SIG-M5 treated with dmso at 0.1 percent for 504 hours (cell line): ENCODE results near the gene ZFHX2.
A peak's percentile ranks its signal among the peaks of the same experiment; 100 is the strongest.

ENCODE experiments used
- DNase-seq: peaks from one replicate; lab custom pipeline; 2025; ENCODE audit not compliant: unreplicated experiment; lab: John Stamatoyannopoulos, UW

The ZFHX2 gene

DNA sequence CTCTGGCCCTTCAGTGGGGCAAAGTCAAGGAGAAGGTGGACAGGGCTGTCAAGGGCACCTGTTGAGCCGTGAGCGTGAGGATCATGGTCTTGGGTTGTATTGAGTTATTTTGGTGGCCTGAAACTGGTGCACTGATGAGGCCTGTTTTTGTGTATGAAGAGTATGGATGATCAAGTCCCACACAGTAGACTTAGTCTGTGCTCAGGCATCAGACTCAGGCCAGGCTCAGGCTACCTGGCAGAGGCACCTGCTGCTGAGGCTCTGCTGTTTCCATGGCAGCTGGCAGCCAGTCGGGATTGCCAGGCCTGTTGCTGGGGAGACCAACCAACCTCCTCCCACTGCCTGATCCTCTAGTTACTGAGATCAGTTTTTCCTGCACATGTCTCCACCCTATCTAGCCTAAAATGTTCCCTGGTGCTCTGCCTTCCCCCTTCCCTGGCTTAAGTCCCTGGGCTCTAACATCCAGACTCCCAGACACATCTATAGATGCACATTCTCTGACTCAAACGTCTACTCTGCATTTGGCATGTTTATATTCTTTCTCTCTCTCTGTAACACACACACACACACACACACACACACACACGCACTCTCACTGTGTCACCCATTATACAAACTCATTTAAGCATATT, 21.9 kb upstream of the ZFHX2 start:
- DNase-seq, result no peak

DNA sequence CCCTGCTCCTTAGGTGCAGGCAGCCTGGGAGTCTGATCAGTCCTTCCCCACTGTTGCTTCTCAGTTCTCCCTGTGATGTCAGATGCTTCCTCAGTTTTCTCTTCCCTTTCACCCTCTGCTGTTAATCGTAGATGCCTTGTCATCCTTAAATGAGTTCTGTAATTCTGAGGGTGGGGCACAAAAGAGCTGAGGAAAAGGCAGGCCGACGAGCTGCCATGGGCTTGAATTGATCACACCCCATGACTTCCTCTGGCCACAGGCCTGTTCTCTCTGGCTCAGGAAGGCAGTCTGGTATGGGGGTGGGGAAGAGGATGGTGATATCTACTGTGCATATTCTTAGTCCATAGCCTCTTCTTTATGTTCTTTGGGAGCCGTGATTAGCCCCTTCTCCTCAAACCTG, 21.3 kb upstream of the ZFHX2 start:
- peak; percentile 5 for DNase-seq

DNA sequence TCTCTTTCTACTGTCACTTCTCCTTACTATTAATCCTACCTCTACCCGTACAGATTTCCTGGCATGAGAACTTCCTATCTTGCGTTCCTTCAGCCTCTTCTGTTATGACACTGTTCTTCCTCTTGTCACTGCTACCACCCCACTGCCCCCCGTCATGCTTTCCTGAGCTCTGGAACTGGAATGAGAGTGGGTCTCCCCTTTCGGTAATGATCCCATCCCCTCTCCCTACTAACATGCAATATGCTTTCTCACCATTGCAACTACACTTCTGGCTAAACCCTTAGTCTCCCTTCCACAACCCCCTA, 20.9 kb upstream of the ZFHX2 start:
- no peak for DNase-seq

DNA sequence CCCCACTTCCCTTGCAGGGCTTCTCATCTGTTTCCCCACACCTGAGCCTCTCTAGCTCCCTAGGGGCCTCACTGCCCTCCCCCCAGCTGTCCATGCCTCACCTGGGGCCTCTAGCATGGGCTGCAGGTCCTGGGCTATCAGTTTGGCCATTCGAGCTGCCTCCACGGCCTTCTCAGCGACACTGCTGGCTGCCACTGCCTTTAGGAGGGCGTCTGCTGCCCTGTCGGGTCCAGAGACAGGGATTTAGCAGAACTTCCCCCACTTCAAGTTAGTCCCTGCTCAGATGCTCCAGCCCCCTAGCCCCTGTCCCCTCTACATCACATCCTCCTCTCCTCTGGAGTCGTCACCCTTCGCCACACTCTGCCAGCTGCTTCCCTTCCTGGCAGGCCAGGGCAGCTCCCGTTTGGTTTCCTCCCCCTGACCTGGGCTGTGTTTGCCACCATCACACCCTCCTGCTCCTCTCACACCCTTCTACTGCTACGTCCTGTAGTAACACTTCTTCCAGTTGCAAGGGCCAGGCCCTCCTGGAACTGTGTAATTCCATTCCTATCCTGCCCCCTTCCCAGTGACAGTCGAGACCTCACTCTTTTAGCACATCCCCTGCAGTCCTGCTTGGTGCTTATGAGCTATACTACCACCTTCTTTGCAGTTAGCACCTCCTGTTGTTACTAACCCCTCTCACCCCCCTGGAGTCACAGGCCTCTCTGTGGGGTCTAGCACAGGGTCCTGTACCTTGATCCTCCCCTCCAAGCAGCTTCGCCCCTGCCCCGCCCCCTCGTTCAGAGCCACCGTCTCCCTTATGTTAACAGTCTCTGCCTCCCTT, 20.3 kb upstream of the ZFHX2 start:
- no peak for DNase-seq

DNA sequence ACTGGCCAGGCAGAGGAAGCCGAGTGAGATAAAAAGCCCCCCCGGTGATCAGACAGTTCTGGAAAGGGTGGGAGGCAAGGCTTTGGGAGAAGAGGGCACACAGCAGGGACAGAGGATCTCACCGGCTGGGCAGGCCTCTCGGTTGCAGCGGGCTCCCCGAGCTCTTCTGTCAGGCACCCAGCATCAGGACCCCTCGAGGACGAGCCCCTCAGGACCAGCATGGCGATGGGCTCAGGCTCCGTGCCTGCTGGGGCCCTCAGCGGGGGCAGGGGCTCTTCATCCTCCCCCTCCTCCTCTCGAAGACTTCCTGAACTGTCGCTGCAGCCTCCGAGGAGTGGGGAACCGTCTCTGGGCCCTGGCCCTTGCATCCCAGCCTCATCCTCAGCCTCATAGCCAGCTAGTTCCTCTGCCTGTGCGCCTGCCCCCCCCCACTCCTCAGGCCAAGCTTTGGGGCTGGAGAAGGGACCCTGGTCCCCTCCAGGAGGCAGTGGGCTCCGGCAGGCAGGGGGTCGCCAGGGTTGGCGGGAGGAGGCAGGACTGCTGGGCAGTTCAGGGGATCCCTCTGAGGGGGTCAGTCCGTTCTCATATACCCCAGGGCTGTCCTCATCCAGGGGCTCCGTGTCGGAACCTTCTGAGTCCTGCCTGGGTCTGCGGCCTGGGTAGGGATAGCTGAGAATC, 19.4 kb upstream of the ZFHX2 start:
- no peak for DNase-seq

DNA sequence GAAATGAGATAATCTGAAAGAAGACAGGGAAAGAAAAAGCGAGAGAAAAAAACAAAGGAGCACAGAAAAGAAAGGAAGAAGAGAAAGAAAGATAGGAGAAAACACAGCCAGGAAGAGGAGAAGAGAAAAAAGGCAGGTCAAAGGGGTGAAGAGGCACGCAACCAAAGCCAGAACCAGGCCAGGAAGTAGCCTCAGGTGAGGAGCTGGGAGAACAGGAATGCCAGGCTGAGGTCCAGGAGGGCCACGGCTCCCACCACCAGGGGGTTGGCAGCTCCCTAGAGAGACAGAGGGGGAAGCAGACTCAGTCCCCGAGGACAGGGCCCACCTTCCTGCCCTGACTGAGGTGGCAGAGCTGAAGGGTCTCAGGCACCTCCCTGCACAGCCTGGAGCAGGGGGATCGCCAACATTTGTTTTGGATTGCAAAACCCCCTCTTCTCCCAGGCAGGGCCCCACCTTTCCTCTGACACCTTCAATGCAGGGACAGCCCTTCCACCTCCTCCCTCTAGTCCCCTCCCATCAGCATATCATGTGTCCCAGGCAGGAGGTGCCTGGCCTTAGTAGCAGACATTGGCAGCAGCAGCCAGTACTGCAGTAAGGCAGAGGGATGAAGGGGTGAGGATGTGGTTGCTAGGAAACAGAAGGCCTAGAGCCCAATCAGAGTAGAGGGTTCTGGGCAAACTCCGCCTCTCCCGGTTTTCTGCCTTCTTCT, 18.0 kb upstream of the ZFHX2 start:
- DNase-seq, result peak; percentile 68

DNA sequence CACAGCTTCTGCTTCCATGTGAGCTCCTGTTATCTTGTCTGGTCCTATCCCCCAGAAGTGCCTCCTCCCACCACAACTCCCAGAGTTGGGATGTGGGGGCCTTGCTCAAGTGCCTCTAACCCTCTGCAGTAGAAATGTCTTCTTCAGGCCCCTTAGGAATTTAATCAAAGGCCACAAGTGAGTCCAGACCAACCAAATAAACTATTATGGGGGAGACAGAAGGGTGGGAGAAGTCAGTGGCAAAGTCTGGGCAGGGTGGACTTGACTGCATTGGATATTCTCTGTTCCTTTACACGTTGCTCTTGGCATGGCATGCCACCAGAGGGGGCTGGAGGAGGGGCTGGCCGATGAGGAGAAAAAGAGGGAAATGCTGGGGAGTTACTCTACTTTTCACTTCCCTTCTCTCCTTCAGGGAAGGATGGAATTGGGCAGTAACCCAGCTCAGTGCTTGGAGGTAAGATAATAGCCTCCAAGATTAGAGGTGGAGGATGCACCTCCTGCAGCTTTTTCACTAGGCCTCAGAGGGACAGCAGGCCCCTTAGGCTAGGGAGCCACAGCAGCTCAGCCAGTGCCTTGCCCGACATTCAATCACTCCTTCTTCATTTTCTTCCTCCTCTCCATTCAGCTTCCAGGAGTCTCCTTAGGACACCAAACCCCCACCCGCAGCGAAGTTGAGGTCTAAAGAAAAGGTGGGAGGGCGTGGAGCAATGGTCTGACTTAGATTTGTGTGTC, 17.2 kb upstream of the ZFHX2 start:
- peak; percentile 43 for DNase-seq

DNA sequence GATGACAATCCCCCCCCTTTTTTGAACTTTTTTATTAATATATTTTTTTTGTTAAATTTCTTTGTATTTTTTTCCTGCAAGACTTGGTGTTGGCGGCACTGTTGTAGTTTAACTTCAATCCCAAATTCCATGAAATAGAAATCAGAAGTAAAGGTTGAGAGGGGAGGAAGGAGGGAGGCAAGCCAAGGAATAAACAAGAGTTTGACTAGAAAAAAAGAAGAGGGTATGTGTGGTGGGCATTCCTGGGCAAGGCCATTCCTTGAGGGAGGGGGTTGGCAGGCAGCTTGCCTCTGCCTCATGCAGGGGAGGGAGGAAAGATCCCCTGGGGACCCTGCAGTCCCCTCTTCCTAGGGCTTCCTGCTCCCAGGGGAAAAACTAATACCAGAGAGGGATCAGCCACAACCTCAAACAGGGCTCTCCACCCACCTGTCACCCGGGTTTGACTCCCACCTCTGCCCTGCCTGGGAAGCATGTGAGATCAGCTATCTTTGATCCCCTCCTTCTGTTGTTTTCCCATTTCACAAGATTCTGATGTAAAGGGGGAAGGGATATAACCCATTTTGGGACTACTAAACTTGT, 16.5 kb upstream of the ZFHX2 start:
- no peak for DNase-seq

DNA sequence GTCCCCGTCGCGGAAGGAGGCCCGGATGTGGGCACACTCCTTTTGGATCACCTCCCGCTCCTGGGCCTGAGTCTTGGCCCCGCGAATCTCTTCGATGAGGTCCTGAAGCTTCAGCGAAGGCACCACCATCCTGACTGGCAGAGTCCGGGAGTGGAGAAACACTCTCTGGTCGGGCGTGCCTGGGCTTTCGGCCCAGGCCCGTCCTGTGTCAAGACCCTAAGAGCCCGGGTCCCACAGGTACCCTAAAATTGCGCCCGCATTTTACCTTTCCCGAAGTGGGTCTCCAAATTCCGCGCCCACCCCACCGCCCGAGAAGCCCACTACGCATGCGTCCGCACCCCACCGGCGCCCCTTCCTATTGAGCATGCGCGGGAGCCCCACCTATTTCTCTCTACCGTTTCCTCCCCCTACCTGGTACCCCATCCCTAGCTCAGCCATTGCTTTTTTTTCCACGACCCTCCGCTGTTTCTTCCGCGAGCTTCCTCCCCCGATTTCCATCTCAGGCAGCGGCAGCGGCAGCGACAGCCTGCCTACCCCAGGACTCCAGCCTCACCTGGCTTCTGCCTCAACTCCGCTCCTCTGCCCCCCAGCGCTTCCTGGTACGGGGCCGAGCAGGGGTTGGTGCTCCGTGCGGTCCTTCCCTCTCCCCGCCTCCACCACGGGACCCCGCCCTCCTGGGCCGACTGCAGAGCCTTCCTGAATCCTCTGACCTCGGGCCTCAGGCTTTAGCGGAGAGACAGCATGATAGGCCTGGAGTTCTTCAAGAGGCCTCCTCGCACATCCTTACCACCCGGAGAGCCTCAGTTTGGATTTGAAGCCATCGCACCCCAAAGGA, 15.8 kb upstream of the ZFHX2 start, which contains the start of gene AP1G2:
AP1G2 (minus strand) TSS at position 606 of the 835 bp plus-strand sequence; CDS start at position 129, 477 bp downstream.
- DNase-seq, result peak; percentile 92

DNA sequence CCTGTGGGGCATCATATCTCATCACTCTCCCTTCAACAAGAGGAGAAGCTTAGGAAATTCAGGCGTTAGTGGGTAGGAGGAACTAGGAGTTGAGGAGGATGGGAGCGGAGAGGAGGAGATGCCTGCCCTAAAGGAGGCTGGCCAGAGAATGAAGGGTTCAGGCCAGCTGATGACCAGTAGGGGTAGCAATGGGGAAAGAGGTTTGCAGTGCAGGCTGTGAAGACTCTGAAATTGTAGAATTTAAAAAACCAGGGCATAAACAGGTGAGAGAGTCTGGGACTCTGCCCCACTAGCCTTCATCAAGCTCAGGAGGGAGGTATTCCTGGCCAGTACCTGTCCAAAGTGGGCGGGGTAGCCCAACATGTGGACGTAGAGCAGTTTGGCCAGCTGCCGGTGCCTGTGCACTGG, 15.2 kb upstream of the ZFHX2 start:
- no peak for DNase-seq

DNA sequence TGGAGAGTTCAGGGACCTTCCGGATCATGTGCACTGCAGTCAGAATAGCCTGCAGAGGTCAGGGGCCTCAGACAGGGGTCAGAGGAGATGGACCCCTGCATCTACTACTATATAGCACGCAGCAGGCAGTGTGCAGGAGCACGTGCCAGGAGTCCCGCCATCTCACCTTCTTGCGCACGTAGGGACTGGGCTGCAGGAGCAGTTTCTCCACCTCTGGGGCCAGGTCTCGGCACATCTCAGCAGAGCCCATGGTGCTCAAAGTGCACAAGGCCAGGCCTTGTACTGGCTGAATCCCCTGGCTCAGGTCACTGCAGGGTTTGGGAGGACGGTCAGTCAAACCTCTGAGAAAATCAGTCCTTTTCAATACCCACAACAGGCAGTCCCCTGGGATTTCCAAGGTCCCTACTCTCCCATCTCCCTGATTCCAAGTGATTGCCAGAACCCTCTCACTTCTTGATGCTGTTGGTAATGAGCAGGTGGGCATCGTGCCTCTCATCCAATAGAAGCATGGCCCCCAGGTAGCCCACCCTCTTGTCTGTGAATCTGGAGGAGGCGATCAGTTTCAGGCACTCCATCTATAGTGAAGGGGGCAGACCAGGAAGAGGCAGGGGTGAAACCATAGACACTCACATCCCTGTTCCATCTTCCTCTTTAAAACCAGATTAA, 14.7 kb upstream of the ZFHX2 start:
- no peak for DNase-seq

DNA sequence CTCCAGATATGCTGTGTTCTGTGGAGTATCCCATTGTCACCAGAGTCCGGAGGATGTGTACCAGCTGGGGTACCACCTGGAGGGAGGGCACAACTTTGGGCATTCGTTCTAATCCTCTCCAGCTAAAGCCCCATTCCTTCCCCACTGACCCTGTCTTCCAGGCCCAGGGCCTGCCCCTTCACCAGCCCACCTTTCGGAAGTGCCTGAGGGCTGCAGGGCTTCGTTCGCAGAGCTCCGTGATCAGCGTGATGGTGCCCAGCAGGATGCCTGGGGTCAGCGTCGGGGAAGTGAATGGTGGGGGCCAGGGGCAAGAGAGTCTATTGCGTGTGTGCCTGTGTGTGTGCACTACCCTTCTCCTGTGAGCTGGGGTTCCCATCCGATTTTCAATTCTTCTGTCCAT, 14.1 kb upstream of the ZFHX2 start:
- no peak for DNase-seq

DNA sequence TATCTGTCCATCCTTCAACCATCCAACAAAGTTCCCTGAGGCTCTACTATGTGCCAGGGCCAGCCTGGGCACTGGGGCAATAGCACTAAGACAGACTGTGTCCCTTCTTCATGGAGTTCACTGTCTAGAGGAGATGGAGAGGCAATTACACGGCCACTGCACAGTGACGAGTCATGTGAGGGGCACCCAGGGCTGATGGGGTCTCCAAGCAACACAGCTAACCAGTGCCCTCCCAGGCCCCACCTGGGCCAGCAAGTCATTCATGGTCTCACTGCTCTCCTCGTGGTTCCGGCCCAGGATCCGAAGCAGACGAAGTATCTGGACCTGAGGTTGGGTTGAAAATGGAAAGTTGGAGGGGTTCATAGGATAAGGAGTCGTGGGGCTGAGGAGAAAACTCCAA, 13.3 kb upstream of the ZFHX2 start:
- DNase-seq, result no peak

DNA sequence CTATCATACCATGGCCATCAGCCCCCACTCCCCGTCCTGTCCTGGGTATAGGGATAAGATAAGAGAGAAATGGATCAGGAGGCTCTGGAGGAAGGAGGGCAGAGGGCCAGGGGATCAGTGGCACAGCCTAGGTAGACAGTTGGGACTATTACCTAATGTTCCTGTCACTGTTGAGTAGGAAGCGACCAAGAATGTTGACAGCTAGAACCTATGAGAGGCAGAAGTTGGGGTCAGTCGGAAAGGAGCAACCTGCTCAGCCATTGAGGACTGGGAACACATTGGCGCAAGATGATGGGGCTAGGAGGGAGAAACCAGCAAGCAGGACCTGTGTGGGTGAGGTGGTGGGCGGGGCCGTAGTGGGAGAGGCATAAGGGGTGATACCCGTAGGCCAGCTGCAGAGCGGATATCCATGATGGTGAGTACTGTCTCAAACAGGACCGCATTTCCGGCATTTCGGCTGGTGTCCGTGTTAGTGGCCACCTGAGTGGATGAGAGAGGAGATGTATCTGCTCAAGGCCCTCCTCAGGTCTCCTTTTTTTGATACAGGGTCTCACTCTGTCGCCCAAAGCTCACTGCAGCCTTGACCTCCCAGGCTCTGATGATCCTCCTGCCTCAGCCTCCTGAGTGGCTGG, 12.7 kb upstream of the ZFHX2 start:
- no peak for DNase-seq

DNA sequence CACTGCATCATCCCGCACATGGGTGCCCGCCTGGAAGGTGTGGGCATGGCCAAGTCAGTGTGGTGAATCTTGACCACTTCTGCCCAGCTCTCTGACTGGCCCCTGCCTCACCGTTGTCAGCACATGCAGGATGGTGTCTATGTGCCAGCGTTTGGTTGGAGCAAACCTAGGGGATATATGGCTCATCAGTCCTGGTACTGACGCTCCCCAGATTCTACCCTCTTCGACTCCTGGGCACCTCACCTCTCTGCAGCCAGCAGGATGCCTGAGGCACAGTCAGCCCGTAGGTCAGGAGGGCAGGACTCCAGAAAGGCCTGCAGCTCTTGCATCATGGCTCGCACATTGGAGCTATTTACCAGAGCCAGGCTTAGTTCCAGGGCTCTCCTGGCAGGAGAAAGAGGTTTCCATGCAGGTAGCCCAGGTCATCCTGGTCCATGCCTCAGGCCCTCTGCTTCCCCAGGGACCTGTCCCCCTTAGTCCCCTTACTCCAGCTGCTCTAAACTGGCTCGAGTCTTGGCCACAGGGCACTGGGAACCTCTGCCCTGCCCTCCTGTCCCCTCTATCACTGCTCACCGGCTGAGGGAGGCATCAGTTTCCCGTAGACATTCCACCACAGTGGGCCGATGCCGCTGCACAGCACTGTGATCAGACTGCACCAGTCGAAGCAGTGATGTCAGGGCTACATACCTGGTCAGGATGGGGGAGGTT, 12.1 kb upstream of the ZFHX2 start:
- no peak for DNase-seq

DNA sequence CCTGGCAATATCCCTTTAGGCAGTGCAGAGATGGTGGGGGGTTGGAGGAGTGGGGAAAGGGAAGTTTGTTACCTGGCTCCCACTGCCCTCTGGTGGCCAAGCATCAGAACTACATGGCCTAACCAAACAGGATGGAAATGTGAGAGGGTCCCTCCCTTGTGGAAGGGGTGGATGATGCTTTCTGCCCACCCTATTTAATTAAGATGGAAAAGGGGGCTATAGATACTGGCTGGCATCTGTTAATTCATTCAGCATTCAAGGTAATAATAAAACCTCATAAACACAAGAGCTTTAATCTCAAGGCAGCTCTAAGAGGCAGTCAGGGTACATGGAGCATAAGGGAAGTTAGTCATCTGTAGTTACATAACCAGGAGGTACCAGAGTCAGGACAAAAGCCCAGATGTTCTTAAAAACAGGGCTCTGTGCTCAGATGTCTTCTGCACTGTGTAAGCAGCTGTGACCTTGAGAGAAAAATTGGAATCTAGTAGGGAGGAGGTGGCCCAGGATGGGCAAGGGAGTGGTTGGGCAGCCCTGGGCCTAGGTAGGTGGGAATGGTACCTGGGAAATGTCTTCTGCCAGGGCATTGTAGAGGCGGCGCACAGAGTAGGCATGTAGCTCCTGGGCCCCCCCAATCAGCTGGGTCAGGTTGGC, 11.4 kb upstream of the ZFHX2 start:
- DNase-seq, result peak; percentile 51
